HuH-7 (cell line): ENCODE data around the gene HOOK1.
A peak's percentile ranks its signal among the peaks of the same experiment; 100 is the strongest.

Experiments used
- DNase-seq: peaks from one replicate; pipeline ENCODE4 v3.0.0; 2011; ENCODE audit warnings: low spot score

The HOOK1 gene

GRCh38 chr1:59814901-59815825 is at the start of gene HOOK1:
TSS of gene HOOK1 (plus strand) at chr1:59814949. CDS start at chr1:59815118, 169 bp downstream.
- DNase-seq, result peak; percentile 13

- no peak for DNase-seq
Measured at GRCh38 chr1:59765011-59765730, 49.6 kb upstream of the HOOK1 start.

- DNase-seq, result no peak
Measured at GRCh38 chr1:59766227-59766855, 48.4 kb upstream of the HOOK1 start.

GRCh38 chr1:59767119-59767518 is 47.6 kb upstream of the HOOK1 start:
- no peak for DNase-seq

- no peak for DNase-seq
Measured at GRCh38 chr1:59768792-59769735, 45.7 kb upstream of the HOOK1 start.

DNA sequence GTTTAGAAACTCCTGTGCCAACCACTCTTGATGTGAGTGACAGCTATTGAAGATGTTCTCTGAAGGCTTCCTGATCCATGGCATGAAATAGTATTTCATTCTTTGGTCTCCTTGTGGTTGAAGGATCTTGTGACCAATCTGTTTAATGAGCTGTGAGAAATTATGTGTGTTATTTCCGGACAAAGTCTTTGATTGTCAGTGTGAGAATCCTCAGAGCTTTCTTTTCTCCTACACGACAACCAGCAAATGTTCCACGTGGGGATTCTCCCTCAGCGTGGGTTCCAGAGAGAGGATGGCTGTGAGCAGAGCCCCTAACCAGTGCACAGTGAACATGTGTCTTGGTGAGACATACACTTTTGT is 45.0 kb upstream of the HOOK1 start:
- no peak for DNase-seq

DNA sequence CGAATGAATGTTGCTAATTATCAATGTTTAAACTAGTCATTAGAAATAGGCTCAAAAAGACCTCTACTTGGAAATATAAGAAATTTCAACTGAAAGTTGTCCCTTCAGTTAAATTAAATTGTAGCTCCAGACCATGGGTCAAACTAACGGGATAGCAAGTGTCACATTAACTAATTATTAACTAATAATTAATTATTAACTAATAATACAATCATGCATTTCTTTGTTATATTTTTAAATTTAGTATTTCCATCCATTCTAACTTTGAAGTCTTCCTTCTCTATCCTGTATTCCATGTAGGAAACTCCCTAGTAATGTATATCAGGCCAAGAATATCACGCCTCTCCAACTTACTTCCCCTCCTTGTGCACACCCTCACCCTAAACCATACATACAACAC is 43.4 kb upstream of the HOOK1 start:
- DNase-seq, result no peak

GRCh38 chr1:59775480-59775879 is 39.3 kb upstream of the HOOK1 start:
- no peak for DNase-seq

DNA sequence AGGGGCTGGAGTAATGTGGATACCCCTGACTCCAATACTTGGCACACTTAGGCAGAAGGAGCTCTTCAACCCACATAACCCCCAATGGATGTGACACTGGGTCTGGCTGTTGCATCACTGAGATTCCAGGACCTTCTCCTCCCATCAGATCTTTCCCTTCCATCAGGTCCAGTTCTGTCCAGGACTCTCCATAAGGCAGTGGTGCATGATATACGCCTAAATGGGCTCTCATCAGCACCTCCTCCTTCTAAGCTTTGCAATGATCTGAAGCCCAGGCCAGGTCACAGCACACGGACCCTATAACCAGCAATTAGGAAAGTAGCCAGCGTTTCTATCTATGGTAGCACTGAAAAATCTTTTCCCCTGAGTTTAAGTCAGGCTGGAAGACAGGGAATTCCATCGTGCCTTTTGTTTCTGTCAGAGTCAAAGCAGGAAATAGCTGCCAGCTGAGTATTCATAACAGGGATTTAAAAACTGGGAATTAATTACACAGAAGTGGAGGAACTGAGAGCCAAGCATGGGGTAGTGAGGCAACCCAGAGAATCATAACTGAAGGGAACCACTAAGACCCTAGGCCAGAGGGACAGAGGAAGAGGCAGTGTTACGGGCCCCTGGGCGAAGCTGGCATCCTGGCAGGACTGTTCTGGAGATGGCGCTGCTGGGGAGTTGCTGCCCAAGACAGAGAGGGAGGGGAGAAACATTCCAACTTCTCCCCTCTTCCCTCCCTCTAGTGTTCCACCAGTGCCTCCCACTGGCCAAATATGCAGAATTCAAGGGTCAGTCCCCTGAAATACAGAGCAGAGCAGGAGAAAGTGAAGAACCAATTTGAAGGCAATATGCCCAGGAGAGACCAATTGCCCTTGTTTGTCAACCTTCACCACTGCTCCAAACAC is 37.5 kb upstream of the HOOK1 start:
- DNase-seq, result no peak

DNA sequence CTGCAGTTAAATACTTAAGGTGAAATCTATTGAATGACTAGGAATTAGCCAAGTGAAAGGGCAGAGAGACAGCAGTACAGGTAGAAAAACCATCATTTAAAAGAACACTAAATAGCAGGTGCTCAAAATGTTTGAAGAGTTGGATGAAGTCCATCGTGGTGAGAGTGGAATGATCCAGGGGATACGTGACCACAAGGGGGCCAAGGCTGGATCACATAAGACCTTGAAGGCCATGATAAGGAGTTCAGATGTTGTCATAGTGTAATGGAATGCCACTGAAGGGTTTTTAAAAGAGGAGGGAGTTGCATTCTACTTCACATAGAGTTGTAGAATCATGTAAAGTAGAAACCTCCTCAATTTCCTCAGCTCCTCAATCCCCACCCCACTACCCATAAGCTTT is 34.8 kb upstream of the HOOK1 start:
- peak; percentile 11 for DNase-seq

DNA sequence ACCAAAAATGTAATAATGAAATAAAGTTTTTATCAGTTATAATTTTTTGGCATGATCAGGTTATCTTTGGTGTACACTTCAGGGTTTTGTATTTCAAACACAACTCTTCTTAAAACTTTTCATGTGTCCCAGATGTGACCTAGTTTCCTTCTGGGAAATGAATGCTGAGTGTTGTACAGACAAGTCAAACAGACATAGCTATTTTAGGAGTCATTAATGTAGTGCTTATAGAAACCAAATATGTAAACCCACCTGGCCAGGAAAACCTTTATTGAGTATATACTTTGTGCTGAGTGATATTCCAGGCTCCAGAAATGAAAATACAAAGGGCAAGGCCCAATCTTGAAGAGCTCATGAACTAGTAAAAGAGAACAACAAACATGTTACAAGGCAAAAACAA is 25.9 kb upstream of the HOOK1 start:
- DNase-seq, result no peak

DNA sequence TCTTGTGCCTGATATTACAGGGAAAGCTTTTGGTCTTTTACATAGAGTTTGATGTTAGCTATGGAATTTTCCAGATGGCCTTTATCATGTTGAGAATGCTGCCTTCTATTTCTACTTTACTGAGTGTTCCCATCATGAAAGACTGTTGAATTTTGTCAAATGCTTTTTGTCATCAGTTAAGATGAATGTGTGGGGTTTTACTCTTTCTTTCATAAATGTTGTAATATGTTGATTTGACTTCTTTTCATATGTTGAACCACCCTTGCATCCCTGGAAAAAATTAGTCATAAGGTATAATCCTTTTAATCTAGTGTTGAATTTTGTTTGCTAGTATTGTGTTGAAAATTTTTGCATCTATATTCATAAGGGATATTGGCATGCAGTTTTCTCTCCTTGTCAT is 16.1 kb upstream of the HOOK1 start:
- DNase-seq, result no peak

DNA sequence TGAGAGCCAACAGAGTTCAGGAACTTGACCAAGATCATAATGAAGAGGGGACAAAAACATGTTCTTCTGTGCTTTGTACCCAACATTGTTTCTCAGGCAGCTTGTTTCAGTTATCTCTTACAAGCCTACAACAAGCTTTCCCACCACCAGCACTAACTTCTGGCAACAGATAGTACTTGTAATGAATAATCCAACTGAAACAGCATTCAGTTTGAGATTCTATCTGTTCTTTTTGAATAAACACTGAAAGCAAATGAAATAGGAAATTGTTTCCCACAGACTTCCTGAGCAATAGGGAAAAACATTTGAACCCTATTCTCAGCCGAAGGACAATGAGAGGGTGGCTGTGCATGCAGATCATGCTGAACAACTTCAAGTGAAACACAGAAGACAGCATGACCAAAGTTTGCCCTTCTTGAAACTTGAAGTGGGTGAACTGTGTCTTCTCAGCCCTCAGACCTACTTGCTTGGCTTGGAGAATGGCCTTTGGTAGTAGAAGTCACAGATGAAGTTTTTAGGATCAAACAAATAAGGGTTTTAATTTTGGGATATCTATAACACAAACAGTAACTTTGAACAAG is 11.2 kb upstream of the HOOK1 start:
- no peak for DNase-seq

DNA sequence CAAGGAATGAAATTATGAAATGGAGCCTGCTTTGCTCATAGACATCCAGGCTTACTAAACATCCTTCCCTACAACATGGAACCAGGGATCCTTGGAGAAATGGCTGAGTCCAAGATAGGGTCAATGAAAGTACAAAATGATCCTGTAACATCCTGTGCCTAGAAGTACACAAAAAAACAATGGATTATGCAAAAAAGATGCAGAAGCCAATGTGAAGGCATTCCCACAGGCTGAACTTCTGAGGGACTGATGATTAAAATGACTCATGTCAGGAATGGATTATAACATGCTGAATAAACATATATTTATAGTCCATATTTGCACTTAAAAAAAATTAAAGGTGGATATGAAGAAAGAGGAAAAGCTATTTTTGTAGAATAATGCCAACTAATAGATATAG is 10.4 kb upstream of the HOOK1 start:
- no peak for DNase-seq

DNA sequence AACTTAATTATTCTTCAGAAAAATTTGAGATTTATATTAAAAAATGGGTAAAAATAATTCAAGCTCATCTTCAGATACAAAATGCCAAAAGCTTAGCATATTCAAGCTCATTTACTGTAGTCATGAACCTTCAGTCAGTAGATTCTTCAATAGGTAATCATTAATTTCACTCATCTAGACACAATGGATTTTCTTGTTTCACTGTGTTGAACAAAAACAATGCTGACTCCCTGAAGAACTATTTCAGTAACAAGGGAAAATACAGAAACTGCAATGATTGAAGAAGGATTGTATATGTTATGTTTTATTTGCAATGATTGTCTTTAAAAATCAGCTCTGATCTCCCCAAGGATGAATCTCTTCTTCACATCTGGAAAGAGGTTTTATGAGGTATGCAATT is 9.2 kb upstream of the HOOK1 start:
- no peak for DNase-seq

DNA sequence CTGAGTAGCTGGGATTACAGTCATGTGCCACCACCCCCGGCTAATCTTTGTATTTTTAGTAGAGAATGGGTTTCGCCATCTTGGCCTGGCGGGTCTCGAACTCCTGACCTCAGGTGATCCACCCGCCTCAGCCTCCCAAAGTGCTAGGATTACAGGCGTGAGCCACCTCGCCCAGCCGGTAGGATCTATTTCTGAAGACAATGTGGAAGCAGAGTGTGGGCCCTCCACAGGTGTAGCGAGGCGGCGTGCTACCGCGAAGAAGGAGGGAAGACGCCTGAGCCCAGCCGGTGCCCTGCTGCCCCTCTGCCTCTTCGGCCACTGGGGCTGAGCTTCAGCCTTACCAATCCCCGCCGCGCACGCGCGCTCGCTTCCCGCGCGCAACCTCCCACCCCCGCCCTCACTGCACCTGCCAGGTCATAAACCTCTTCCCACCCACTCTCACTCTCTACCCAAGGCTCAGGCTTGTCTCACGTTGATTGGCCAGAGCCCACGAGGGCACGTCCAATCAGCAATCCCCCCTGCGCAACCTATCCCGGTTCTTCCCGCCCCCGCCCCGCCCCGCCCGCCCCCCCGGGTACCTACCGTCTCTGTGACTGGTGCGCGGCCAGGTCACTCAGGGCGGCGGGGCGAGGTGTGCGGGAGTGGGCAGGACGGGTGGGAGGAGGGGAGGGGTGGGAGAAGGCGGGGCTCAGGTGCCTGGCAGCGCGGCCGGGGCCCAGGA is 409 bp upstream of the HOOK1 start:
- peak; percentile 94 for DNase-seq

DNA sequence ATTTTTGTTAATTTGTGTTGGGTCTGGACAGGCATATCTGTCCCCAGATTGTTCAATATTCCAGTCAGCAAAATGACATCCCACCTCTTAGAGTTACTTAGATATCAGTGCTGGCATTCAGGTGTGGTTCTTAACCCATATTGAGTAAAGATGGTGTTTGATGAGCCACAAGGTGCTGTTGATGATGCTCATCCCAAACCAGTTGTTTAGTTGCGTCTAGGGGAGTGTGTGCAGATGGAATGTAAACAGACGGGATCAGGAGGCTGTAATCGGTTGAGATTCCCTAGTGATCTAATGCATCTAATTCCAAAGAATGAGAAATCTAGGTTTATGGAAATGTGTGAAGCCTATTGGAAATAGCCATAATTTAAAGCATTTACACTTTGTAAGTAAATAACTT is 1.1 kb downstream of the HOOK1 start:
- no peak for DNase-seq

DNA sequence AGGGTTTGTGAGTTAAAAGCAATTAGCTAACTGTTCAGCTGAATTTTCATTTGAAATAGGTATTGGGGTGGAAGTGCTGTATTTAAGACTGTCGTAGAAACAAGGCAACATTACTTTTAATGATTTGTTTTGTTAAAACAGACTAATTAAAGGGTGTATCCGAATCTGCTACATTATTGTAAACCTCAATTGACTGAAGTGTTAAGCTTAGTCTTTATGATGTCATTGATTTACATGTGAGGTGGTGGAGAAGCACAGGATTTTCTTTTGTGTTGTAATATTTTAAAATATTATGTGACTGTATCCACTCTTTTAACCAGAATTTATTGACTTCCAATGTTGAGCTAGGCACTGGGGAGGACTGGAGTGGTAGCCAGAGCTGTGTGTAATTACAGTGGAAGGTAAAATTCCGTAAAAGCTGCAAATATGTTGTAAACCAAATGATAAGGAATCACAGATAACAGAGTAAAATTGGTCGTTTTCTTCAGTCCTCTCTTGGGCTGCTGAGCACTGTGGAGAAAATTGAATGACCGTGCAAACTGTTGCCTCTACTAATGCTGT is 1.6 kb downstream of the HOOK1 start:
- DNase-seq, result no peak
